ENCODE measurements around the gene TMEM185B.
"Not testable (repeated sequence)": the region's sequence is repeated elsewhere in the genome, so short reads cannot be mapped to it uniquely, and the experiment has no call there.

The TMEM185B gene

GRCh38 chr2:120204945-120205670 lies 18.1 kb downstream of the TMEM185B start:
- ATAC-seq, result no peak

- no peak for ATAC-seq
Observed at GRCh38 chr2:120204417-120204816, 18.8 kb downstream of the TMEM185B start.

DNA sequence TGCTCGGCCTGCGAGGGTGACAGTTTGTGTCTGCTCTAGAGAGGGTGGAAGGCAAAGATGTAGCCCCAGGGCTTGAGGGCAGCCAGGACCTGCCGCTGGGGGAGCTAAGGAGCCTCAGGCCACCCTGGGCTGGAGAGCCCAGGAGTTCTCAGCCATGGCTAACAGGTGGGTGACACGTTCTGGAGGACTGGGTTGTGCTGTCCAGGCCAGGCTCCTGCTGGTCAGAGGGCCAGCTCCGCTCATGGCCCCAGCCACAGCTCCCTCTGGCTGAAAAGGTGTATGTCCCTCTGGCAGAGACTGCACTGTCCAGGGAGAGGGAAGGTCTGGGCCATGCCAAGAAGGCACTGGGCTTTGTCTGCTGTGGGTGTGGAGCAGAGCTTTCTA lies 19.2 kb downstream of the TMEM185B start:
- peak in 1 of 2 donors; percentile 20 for ATAC-seq

DNA sequence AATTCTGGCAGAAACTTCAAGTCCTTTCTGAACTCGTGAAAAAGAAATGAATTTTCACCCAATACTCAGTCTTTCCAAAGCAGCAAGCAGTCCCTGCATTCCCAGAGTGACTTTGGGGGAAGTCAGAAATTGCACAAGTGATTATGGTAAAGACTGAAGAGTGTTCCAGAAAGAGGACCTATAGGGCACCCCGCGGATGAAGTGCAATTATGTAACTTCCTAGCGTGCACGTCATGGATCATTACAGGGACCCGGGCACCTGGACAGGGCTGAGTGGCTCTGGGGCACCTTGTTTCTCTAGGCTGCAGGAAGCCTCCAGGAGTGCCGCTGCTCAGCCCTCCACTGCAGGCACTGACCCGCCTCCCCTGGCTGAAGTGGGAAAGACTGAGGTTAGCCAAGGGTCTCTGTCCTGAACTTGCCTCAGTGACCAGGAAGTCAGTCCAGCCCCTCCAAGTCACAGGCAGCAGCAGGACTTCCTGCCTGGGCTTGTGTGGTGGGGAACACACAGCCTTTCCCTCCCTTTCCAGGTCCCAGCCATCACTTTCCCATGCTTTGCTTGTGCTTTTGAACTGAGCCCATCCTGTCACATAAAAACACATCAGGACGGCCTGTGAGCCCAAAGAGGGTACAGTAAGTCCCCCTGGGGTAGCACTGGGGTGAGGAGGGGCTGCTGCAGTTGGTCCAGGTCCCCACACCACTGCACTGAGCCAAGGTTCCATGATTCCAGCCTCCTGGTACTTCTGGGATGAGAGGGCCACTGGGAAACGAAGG lies 19.8 kb downstream of the TMEM185B start:
- no peak for ATAC-seq

GRCh38 chr2:120199817-120200459 lies 23.3 kb downstream of the TMEM185B start:
- not testable (repeated sequence) for ATAC-seq

DNA sequence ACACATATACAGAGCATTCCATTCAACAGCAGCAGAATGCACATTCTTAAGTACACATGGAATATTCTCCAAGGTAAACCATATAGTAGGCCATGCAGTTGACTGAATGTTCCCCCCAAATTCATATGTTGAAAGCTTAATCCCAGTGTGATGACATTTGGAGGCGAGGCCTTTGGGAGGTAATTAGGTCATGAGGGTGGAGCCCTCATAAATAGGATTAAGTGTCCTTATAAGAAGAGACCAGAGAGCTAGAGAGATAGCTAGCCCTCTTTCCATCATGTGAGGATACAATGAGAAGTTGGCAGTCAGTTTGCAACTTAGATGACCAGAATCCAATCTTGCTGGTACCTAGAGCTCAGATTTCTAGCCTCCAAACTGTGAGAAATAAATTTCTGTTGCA lies 27.6 kb downstream of the TMEM185B start:
- ATAC-seq, result no peak

DNA sequence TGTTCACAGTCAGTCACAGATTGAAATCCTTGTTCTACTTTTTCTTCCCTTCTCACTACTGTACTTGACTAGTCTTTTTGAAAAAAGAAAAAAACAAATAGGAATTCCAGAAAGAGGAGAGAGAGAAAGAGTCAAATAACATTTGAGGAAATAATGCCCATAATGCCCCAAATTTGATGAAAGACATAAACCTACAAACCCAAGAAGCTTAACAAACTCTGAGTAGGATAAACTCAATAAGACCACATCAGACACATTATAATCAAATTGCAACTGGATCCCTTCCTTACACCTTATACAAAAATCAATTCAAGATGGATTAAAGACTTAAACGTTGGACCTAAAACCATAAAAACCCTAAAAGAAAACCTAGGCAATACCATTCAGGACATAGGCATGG lies 30.9 kb downstream of the TMEM185B start:
- ATAC-seq, result no peak

DNA sequence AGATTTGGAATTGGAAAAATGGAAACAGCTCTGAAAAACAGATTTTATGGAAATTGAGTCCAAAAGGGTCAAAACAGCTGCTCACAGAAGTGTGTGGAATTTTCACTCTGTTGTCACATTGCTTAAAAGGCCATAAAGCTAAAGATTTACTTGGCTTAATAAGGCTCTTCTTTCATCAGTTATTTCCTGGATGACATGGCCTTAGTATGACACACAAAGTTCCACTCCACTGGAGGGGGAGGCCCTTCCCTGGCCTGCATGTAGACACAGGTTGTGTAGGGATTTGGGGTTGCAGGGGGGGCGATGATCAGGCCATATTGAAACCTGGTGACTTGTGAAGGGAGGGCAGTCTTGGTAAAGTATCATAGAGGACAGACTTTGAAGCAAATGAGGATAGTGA lies 34.0 kb downstream of the TMEM185B start:
- ATAC-seq, result no peak

GRCh38 chr2:120182019-120182560 lies 41.1 kb downstream of the TMEM185B start:
- ATAC-seq, result no peak

DNA sequence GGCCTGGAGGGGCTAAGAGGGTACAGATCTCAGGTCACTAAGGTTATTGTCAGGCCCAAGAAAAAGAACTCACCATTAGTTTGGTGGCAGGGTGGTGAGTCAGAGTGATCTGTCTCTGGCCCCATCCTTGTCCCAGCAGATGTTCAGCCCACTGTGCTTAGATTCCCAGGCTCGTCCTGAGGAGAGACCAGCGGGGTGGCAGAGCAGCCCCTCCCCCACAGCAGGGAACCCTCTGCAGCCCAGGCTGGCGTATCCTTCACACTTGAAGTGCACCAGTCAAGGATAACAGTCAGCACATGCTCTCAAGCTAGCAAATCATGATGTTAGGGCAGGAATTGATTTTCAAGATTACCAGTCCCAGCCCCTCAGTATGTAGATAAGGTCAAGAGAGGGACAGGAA lies 43.1 kb downstream of the TMEM185B start:
- no peak for ATAC-seq

DNA sequence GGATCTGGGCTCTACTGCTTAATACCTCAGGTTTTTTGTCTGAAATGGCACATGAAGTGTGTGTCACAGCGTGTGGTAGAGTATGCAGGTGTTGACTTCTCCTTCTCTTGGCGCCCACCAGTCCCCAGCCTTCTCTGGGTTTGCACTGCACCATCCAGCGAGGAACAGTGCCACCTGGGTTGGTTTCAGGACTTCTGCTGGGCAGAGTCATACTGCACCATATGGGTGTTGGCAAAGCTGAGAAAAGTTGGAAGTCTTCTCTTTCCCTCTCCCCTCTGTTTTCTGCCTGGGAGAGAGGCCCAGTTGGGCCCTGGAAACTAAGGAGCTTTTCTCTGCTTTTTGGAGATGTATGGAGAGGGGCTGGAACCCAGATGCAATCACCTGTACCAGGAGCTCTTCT lies 43.8 kb downstream of the TMEM185B start:
- no peak for ATAC-seq

DNA sequence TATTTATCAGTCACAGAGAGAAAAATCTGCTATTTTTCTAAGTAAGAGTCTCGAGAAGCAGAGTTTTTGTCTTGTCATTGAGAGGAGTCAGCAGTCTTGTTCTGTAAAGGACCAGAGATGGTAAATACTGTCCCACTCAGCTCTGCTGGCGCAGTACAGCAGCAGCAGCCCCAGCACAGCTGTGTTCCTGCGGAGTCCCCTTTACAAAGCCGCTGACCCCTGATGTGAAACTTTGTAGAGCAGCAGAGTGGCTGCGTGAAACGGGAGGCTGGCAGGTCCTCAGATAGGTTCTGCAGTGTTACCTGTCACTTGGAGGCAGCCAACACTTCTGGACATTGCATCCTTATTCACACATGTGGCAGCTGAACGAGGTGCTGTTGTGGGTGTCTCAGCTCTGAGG lies 45.2 kb downstream of the TMEM185B start:
- no peak for ATAC-seq

GRCh38 chr2:120177001-120177621 lies 46.1 kb downstream of the TMEM185B start:
- ATAC-seq, result peak; percentile 92 to 94

DNA sequence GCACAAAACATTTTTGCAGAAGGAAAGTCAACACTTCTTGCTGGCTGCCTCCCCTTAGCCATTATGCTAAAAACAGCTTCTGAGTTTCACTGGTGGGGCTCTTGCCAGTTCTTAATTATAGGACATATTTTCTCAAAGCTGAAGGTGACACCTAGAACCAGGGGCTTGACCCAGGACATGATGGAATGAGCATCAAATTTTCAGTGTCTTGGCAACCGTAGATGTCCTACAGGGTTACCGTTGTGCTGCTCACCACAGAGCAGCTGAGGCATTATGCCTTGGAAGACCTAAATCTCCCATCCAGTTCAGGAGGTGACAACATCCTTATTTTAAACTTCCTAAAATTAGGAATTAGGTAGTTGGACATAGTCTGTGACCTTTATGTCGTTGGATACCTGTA lies 46.7 kb downstream of the TMEM185B start:
- ATAC-seq, result no peak

- no peak for ATAC-seq
Observed at GRCh38 chr2:120174963-120175581, 48.1 kb downstream of the TMEM185B start.
